ENCODE data around the gene PLN.

DNA sequence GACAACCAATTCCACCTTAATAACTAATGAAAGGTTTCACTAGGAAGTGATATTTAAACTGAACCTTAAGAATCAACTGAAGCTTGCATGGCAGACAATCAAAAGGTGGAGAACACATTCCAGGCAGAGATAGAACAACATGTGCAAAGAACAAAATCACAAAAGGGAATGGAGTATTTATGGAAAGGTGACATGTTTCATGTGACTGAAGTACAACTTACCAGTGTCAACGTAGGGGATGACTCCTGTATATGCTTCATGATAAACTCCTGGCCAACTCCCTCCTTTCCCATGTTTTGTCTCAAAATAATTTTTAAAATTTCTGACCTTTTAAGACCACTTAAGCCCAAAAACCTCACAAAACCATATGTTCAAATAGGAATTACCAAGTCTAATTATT, 6.6 kb downstream of the PLN start:
- no peak for TF ChIP-seq PML (IDR thresholded peaks at IDR 0.05; ENCODE audit: low read length)
- no peak for TF ChIP-seq CBFB (IDR thresholded peaks at IDR 0.05; ENCODE audit: low read depth)
- TF ChIP-seq, protein P1, sequence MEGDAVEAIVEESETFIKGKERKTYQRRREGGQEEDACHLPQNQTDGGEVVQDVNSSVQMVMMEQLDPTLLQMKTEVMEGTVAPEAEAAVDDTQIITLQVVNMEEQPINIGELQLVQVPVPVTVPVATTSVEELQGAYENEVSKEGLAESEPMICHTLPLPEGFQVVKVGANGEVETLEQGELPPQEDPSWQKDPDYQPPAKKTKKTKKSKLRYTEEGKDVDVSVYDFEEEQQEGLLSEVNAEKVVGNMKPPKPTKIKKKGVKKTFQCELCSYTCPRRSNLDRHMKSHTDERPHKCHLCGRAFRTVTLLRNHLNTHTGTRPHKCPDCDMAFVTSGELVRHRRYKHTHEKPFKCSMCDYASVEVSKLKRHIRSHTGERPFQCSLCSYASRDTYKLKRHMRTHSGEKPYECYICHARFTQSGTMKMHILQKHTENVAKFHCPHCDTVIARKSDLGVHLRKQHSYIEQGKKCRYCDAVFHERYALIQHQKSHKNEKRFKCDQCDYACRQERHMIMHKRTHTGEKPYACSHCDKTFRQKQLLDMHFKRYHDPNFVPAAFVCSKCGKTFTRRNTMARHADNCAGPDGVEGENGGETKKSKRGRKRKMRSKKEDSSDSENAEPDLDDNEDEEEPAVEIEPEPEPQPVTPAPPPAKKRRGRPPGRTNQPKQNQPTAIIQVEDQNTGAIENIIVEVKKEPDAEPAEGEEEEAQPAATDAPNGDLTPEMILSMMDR (IDR thresholded peaks at IDR 0.05 in 2 of 3, conservative IDR thresholded peaks at IDR 0.05 in 1 of 3; ENCODE audit: control insufficient read depth in 2 of 3, extremely low read depth in 1 of 3, insufficient read depth in 1 of 3, low read depth in 3 of 3, low read length in 3 of 3) = no peak
- TF ChIP-seq BACH1 (IDR thresholded peaks at IDR 0.05; ENCODE audit: borderline replicate concordance) = no peak
- TF ChIP-seq, protein P2, sequence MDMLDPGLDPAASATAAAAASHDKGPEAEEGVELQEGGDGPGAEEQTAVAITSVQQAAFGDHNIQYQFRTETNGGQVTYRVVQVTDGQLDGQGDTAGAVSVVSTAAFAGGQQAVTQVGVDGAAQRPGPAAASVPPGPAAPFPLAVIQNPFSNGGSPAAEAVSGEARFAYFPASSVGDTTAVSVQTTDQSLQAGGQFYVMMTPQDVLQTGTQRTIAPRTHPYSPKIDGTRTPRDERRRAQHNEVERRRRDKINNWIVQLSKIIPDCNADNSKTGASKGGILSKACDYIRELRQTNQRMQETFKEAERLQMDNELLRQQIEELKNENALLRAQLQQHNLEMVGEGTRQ (IDR thresholded peaks at IDR 0.05; ENCODE audit: borderline replicate concordance, low read depth, low read length) = no peak
- no peak for TF ChIP-seq RB1 (IDR thresholded peaks at IDR 0.05; ENCODE audit: borderline replicate concordance)
- no peak for TF ChIP-seq MXI1 (IDR thresholded peaks at IDR 0.05; ENCODE audit: low read depth, low read length)
- TF ChIP-seq CHD2 (IDR thresholded peaks at IDR 0.05; ENCODE audit: borderline replicate concordance, low read depth, low read length) = no peak
- TF ChIP-seq POLR2AphosphoS2 (IDR thresholded peaks at IDR 0.05; ENCODE audit: low read depth, low read length) = no peak

Measured in GM12878 (cell line).